Hepatocyte (in vitro differentiated cells): Measurements from ENCODE around the gene FLYWCH2. TPM values are rescaled to one million over a fixed set of nuclear protein-coding genes. Genes with fewer than 3 reads are reported as not detected.
"Not testable (repeated sequence)": the region's sequence is repeated elsewhere in the genome, so short reads cannot be mapped to it uniquely, and the experiment has no call there.

Experiments
- DNase-seq: peaks from one replicate; pipeline ENCODE4 v3.0.0-alpha.2; 2016; ENCODE audit warnings: low spot score
- H2AFZ ChIP-seq: fragments of 200-600 bp; sonication (generic); 2 replicates; pipeline ENCODE4 v1.6.0; 2016; ENCODE audit warnings: antibody characterized with exemption, mild to moderate bottlenecking
- H3K27ac ChIP-seq: fragments of 200-600 bp; sonication (generic); 2 replicates; pipeline ENCODE4 v1.5.1; 2016; ENCODE audit warnings: mild to moderate bottlenecking
- H3K27me3 ChIP-seq: fragments of 200-600 bp; sonication (generic); 2 replicates; pipeline ENCODE4 v1.6.1; 2016
- H3K36me3 ChIP-seq: fragments of 200-600 bp; sonication (generic); replicated peaks from 2 replicates; pipeline ENCODE4 v1.5.1; 2016; ENCODE audit warnings: low read depth; ENCODE audit not compliant: insufficient read depth
- H3K4me1 ChIP-seq: fragments of 200-600 bp; sonication (generic); 2 replicates; pipeline ENCODE4 v1.5.1; 2016; ENCODE audit warnings: mild to moderate bottlenecking, moderate library complexity; ENCODE audit not compliant: insufficient read depth
- H3K4me2 ChIP-seq: fragments of 200-600 bp; sonication (generic); 2 replicates; pipeline ENCODE4 v1.6.0; 2016
- H3K4me3 ChIP-seq: fragments of 200-600 bp; sonication (generic); 2 replicates; pipeline ENCODE4 v1.5.1; 2016; ENCODE audit warnings: mild to moderate bottlenecking
- H3K79me2 ChIP-seq: fragments of 200-600 bp; sonication (generic); 2 replicates; pipeline ENCODE4 v1.6.0; 2017; ENCODE audit warnings: mild to moderate bottlenecking
- H3K9me2 ChIP-seq: fragments of 200-600 bp; sonication (generic); replicated peaks from 2 replicates; pipeline ENCODE4 v1.6.0; 2017; ENCODE audit warnings: mild to moderate bottlenecking; ENCODE audit not compliant: insufficient read depth
- H3K9me3 ChIP-seq: fragments of 200-600 bp; sonication (generic); 2 replicates; pipeline ENCODE4 v1.5.1; 2016; ENCODE audit warnings: low read depth, mild to moderate bottlenecking
- H4K20me1 ChIP-seq: fragments of 200-600 bp; sonication (generic); 2 replicates; pipeline ENCODE4 v1.6.0; 2016; ENCODE audit warnings: mild to moderate bottlenecking; ENCODE audit not compliant: insufficient read depth, poor library complexity, severe bottlenecking
- EZH2 ChIP-seq: fragments of 200-600 bp; sonication (generic); IDR thresholded peaks from 2 replicates; pipeline ENCODE4 v1.6.1; 2016; ENCODE audit warnings: antibody characterized with exemption, mild to moderate bottlenecking, borderline replicate concordance
- EZH2phosphoT487 ChIP-seq: fragments of 200-600 bp; sonication (generic); IDR thresholded peaks from one replicate; pipeline ENCODE4 v1.6.1; 2018; ENCODE audit warnings: antibody characterized with exemption, mild to moderate bottlenecking, low read depth, moderate library complexity; ENCODE audit not compliant: unreplicated experiment, severe bottlenecking
- WGBS: methylation state at CpG from one replicate; pipeline ENCODE4 v1.1.6; 2016; ENCODE audit warnings: low lambda C conversion rate; ENCODE audit errors: missing lambda C conversion rate; 5-methylcytosine and 5-hydroxymethylcytosine counted together
- polyA plus RNA-seq: library from polyadenylated mRNA; unstranded; fragments of >200 nt; fragmentation: Nextera tagmentation; extraction: Ambion mirVana; gene quantifications from 2 replicates; pipeline ENCODE4 v1.2.1, GENCODE V29; 2016
- total RNA-seq: library from RNA; depleted of rRNA; stranded (reverse); fragments of >200 nt; gene quantifications from 2 replicates; pipeline ENCODE4 v1.2.3, GENCODE V29; 2014
- TF ChIP-seq, protein P1 (sequence below): fragments of 200-600 bp; sonication (generic); IDR thresholded peaks from 2 replicates; pipeline ENCODE4 v1.5.1; 2016; ENCODE audit warnings: antibody characterized with exemption, mild to moderate bottlenecking; ENCODE audit not compliant: poor library complexity

FLYWCH2 gene
- total and polyA plus RNA-seq, 2 experiments from 2014 or later, result 40.0 to 45.1 TPM

DNA sequence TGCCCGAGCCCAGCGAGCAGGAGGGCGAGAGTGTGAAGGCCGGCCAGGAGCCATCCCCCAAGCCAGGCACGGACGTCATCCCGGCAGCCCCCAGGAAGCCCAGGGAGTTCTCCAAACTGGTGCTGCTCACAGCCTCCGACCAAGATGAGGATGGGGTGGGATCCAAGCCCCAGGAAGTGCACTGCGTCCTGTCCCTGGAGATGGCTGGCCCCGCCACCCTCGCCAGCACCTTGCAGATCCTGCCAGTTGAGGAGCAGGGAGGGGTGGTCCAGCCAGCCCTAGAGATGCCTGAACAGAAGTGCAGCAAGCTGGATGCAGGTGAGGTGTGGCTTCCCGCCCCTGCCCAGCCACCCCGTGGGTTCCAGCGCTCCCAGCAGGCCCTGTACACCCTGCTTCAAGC, 46.7 kb downstream of the FLYWCH2 start:
- no peak overlapping the region for H3K27ac ChIP-seq
- no peaks in the 10 kb centered on the region for H3K4me1 ChIP-seq
- no peak for TF ChIP-seq EZH2
- no peak for TF ChIP-seq EZH2phosphoT487
- TF ChIP-seq, protein P1, sequence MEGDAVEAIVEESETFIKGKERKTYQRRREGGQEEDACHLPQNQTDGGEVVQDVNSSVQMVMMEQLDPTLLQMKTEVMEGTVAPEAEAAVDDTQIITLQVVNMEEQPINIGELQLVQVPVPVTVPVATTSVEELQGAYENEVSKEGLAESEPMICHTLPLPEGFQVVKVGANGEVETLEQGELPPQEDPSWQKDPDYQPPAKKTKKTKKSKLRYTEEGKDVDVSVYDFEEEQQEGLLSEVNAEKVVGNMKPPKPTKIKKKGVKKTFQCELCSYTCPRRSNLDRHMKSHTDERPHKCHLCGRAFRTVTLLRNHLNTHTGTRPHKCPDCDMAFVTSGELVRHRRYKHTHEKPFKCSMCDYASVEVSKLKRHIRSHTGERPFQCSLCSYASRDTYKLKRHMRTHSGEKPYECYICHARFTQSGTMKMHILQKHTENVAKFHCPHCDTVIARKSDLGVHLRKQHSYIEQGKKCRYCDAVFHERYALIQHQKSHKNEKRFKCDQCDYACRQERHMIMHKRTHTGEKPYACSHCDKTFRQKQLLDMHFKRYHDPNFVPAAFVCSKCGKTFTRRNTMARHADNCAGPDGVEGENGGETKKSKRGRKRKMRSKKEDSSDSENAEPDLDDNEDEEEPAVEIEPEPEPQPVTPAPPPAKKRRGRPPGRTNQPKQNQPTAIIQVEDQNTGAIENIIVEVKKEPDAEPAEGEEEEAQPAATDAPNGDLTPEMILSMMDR, result no peak
- no peak for DNase-seq
- no peaks in the 10 kb centered on the region for H3K9me2 ChIP-seq
- no peaks in the 10 kb centered on the region for H3K36me3 ChIP-seq
- H3K9me3 ChIP-seq, result no peaks in the 10 kb centered on the region
- WGBS, result 94% methylated on average over 14 of the region's 14 CpGs
- no peaks in the 10 kb centered on the region for H3K27me3 ChIP-seq
- H3K79me2 ChIP-seq, result no peaks in the 10 kb centered on the region
- no peak overlapping the region for H2AFZ ChIP-seq
- no peak overlapping the region for H3K4me3 ChIP-seq
- H3K4me2 ChIP-seq, result no peak overlapping the region
- H4K20me1 ChIP-seq, result no peaks in the 10 kb centered on the region

DNA sequence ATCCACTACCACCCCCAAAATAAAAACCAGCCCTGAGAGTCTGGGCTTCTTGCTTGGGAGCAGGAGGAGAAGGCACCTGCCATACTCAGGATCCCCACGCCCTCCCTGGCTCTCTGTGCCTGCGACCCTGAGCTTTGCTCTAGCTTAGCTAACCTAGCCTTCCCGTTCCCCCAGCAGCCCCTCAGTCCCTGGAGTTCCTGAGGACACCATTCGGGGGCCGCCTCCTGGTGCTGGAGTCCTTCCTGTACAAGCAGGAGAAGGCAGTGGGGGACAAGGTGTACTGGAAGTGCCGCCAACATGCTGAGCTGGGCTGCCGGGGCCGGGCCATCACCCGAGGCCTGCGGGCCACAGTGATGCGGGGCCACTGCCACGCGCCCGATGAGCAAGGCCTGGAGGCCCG, 47.2 kb downstream of the FLYWCH2 start:
- Histone ChIP-seq H3K9me3 (no peaks in the 10 kb centered on the region), H3K9me2 (no peaks in the 10 kb centered on the region), H3K79me2 (no peaks in the 10 kb centered on the region), H3K36me3 (no peaks in the 10 kb centered on the region), H3K27me3 (no peaks in the 10 kb centered on the region), H2AFZ (no peak overlapping the region), H3K4me2 (no peak overlapping the region), H3K4me1 (no peaks in the 10 kb centered on the region), H4K20me1 (no peaks in the 10 kb centered on the region), H3K27ac (no peak overlapping the region), H3K4me3 (no peak overlapping the region)
- TF ChIP-seq EZH2phosphoT487, result no peak
- TF ChIP-seq, protein P1, result no peak
- TF ChIP-seq EZH2, result no peak
- DNase-seq, result no peak
- over 99% methylated on average over 14 of the region's 15 CpGs for WGBS

DNA sequence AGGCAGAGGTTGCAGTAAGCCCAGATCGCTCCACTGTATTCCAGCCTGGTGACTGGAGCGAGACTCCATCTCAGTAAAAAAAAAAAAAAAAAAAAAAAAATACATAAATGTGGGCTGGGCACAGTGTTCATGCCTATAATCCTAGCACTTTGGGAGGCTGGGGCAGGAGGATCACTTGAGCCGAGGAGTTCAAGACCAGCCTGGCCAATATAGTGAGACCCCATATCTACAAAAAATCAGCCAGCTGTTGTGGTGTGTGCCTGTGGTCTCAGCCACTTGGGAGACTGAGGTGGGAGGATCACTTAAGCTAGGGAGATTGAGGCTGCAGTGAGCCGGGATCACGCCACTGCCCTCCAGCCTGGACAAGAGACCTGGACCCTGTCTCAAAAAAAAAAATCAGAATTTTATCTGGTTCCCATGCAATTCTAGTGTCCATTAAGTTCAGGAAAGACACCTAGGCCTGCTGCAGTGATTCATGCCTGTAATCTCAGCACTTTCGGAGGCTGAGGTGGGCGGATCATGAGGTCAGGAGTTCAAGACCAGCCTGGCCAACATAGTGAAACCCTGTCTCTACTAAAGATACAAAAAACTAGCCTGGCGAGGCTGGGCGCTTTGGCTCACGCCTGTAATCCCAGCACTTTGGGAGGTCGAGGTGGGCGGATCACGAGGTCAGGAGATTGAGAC, 48.4 kb downstream of the FLYWCH2 start:
- 93% methylated on average over 13 of the region's 13 CpGs for WGBS
- H3K27me3 ChIP-seq, DNase-seq, H3K27ac ChIP-seq, H3K4me2 ChIP-seq, H3K9me2 ChIP-seq, H3K9me3 ChIP-seq, H4K20me1 ChIP-seq, H3K4me1 ChIP-seq, H3K79me2 ChIP-seq, H2AFZ ChIP-seq, H3K4me3 ChIP-seq, H3K36me3 ChIP-seq: not testable (repeated sequence)

DNA sequence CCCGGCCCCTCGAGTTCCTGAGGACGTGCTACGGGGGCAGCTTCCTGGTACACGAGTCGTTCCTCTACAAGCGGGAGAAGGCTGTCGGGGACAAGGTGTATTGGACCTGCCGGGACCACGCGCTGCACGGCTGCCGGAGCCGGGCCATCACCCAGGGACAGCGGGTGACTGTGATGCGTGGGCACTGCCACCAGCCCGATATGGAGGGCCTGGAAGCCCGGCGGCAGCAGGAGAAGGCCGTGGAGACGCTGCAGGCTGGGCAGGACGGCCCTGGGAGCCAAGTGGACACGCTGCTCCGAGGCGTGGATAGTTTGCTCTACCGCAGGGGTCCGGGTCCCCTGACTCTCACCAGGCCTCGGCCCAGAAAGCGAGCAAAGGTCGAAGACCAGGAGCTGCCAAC, 50.1 kb downstream of the FLYWCH2 start:
- Histone ChIP-seq H2AFZ (no peak overlapping the region), H3K79me2 (no peaks in the 10 kb centered on the region), H3K4me2 (no peak overlapping the region), H3K9me2 (no peaks in the 10 kb centered on the region), H3K27ac (no peak overlapping the region), H3K4me1 (no peaks in the 10 kb centered on the region), H4K20me1 (no peaks in the 10 kb centered on the region), H3K9me3 (no peaks in the 10 kb centered on the region), H3K27me3 (no peaks in the 10 kb centered on the region), H3K36me3 (no peaks in the 10 kb centered on the region), H3K4me3 (no peak overlapping the region)
- no peak for TF ChIP-seq EZH2
- TF ChIP-seq, protein P1, result no peak
- no peak for TF ChIP-seq EZH2phosphoT487
- DNase-seq, result no peak
- 97% methylated on average over 30 of the region's 30 CpGs for WGBS
